Pancreas (tissue), 10 donors: ENCODE results near the gene ICE2. TPM values are rescaled to one million over a fixed set of nuclear protein-coding genes. Genes with fewer than 3 reads are reported as not detected.
A peak's percentile ranks its signal among the peaks of the same experiment; 100 is the strongest.

Experiments
- ATAC-seq, 4 donors: fragments of 200-7000 bp; cut with Tn5 transposase; one replicate each; pipeline versions ENCODE4 v1.8.0 to v1.9.1; 2020; ENCODE audit warnings: mild to moderate bottlenecking in 4 of 4, moderate library complexity in 4 of 4
- DNase-seq, 6 donors: peaks; one replicate each; pipeline ENCODE4 v3.0.0-alpha.2; 2020
- FAIRE-seq: peaks from 2 replicates; lab custom pipeline; 2012; peaks lifted over from hg19 to GRCh38; lab: Jason Lieb, UNC
- H3K27ac ChIP-seq, 4 donors: fragments of 200-600 bp; sonication (generic); 1 replicate in 3 of 4; 2 replicates in 1 of 4; pipeline versions ENCODE4 v1.5.0 to v1.8.0; 2020
- H3K27me3 ChIP-seq, 4 donors: fragments of 200-600 bp; one replicate each; pipeline ENCODE4 v1.8.0; 2021
- H3K36me3 ChIP-seq, 3 donors: fragments of 200-600 bp; sonication (generic) in 1 of 3; one replicate each; pipeline versions ENCODE4 v1.5.0 to v1.8.0; 2020 to 2021
- H3K4me1 ChIP-seq, 3 donors: fragments of 200-600 bp; one replicate each; pipeline ENCODE4 v1.8.0; 2021
- H3K4me3 ChIP-seq, 4 donors: fragments of 200-600 bp; sonication (generic) in 2 of 4; one replicate each; pipeline versions ENCODE4 v1.5.0 to v1.8.0; 2020 to 2021
- H3K9me3 ChIP-seq, 4 donors: fragments of 200-600 bp; one replicate each; pipeline ENCODE4 v1.8.0; 2021
- WGBS, 2 donors: extraction: QIAGEN DNeasy Blood & Tissue Kit; methylation state at CpG; one replicate each; pipeline ENCODE4 v1.1.7; 2013; 5-methylcytosine and 5-hydroxymethylcytosine counted together
- intact Hi-C, 3 donors: fragments of 100-400 bp; cut with DNase I; formaldehyde crosslinking; loops; one replicate each; pipeline versions ENCODE4 v1.11.1 to v1.14.2; 2022
- polyA plus RNA-seq, 2 donors: library from polyadenylated mRNA; stranded (reverse); fragments of 200-250 nt; gene quantifications; one replicate each; pipeline ENCODE4 v1.2.3, GENCODE V29; 2013
- total RNA-seq, 6 donors: library from RNA; stranded (reverse); fragmentation: NEBNext Ultra II Directional in 4 of 6; extraction: Animal tissue kit (Norgen Biotek cat#: 25700) in 4 of 6; gene quantifications; one replicate each; pipeline versions ENCODE4 v1.2.1 to v1.2.4, GENCODE V29; 2021 to 2023
- TF ChIP-seq, protein P1 (sequence below), 4 donors: fragments of 200-600 bp; sonication (generic) in 3 of 4; IDR thresholded peaks; one replicate each; pipeline versions ENCODE4 v1.5.0 to v1.8.0; 2021; ENCODE audit warnings: antibody characterized with exemption in 4 of 4
- donor health status: healthy with polysubstance abuse.
- donor health status: DM: no; HTN: no; CAD: no; lungs with moderate emphysema.
- donor health status: DM: no; HTN: no; CAD: no.
- donor health status: control.
- donor health status: control.
- donor health status: Bipolar disorder and iron deficiency.
- donor health status: DM: yes; HTN: yes; CAD: no.
- donor health status: DM: no; HTN: no; CAD: no.
- donor health status: DM: no; HTN: no; CAD: no.
- donor health status: DM: yes; HTN: yes; CAD: no.

Gene ICE2
- total and polyA plus RNA-seq, 8 donors: 6.7 to 28.9 (median 19.0) TPM

DNA sequence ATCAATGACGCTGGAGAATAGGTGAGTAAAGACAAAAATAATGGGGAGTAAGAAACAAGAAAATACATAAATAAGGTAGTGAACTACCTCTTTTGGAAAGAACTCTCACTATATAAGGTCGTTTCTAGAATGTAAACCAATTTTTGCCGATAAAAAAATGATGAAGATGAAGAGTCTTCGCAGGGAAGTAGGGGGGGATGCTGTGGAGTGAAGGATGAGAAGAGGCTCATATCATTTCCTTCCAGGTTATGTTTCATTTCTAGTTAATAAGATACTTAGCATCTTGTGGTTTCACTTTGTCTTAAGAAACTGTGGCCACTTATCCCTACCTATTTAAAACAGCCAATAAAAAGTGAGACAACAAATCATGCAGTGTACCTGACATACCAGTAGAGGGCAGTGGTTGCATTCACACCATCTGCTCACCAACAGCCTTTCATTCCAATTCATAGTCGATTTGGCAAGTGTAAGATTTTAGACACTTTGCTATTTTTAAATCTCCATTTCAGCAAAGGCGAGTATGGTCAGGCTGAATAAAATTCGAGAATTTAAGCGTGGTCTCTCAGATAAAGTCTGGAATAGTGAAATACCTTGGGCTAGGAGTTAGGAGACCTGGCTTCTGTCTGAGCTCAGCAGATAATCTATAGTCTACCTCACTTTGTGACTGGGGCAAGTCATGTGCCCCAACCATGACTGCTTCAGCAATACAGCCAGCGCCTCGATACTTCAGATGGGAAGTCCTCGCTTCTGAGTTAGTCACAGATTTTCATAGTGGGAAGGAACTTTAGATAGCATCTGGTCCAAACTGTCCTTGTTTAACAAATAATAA, 28.9 kb upstream of the ICE2 start:
- H3K4me1 ChIP-seq: peaks cover 0 to 8% (median 4%) of the 10 kb centered on the region in 3 donors
- no peaks in the 10 kb centered on the region for H3K27me3 ChIP-seq
- H3K27ac ChIP-seq: no peak overlapping the region
- DNase-seq: peak in 2 of 6 donors; percentile 21 to 58
- intact Hi-C loops: no loop called here
- peak; percentile 69 to 96 (median 91) for ATAC-seq
- FAIRE-seq: peak; percentile 92
- TF ChIP-seq, protein P1, sequence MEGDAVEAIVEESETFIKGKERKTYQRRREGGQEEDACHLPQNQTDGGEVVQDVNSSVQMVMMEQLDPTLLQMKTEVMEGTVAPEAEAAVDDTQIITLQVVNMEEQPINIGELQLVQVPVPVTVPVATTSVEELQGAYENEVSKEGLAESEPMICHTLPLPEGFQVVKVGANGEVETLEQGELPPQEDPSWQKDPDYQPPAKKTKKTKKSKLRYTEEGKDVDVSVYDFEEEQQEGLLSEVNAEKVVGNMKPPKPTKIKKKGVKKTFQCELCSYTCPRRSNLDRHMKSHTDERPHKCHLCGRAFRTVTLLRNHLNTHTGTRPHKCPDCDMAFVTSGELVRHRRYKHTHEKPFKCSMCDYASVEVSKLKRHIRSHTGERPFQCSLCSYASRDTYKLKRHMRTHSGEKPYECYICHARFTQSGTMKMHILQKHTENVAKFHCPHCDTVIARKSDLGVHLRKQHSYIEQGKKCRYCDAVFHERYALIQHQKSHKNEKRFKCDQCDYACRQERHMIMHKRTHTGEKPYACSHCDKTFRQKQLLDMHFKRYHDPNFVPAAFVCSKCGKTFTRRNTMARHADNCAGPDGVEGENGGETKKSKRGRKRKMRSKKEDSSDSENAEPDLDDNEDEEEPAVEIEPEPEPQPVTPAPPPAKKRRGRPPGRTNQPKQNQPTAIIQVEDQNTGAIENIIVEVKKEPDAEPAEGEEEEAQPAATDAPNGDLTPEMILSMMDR (IDR thresholded peaks at IDR 0.05): peak; percentile 71 to 88 (median 80)
- H3K4me3 ChIP-seq: no peak overlapping the region
- H3K9me3 ChIP-seq: no peaks in the 10 kb centered on the region
- 41 to 45% methylated on average over 11 of the region's 11 CpGs for WGBS, 2 donors
- H3K36me3 ChIP-seq: peaks cover 0 to 8% (median 0%) of the 10 kb centered on the region in 3 donors

DNA sequence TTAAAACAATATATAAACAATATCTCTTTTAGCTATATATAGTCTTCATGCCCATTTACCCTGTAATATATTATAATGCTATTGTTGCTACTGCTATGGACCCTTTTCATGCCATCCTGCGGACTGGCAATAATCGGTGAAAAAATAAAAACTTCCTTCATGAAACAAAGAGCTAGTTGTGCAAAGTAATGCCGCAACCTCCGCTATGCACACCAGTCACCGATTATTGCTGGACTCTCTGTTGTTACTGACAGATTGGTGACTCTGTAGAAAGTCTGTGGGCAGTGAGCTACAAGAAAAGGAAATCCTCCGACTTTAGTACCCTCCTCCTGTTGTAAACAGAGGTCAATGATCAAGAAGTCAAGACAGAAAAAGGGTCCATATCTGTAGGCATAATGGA, 17.9 kb upstream of the ICE2 start:
- Histone ChIP-seq H3K27ac (no peak overlapping the region), H3K4me3 (no peak overlapping the region), H3K9me3 (no peaks in the 10 kb centered on the region), H3K27me3 (no peaks in the 10 kb centered on the region), H3K4me1 (no peaks in the 10 kb centered on the region), H3K36me3 (peaks cover 0 to 46% (median 15%) of the 10 kb centered on the region in 3 donors)
- 79 to 82% methylated on average over 6 of the region's 6 CpGs for WGBS, 2 donors
- TF ChIP-seq, protein P1 (IDR thresholded peaks at IDR 0.05): no peak
- FAIRE-seq: no peak
- DNase-seq: no peak
- intact Hi-C loops: no loop called here
- ATAC-seq: no peak

DNA sequence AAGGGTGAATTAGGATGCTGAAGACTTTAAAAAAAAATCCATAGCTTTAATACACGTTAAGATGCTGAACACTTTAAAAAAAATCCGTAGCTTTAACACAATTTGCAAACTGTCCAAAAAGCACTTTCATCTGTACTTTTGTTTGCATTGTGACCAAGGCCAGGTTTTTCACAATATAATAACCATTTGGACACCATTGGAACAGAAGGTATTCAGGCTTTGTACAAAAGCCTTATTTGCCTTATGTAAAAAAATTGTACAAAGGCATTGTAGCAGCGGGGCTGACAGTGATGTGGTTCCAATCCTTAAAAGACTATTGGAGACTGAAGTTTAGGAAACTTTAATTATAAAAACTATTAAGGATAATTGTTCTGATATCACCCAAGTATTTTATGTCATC, 15.2 kb upstream of the ICE2 start:
- FAIRE-seq: no peak
- no peaks in the 10 kb centered on the region for H3K27me3 ChIP-seq
- no peak overlapping the region for H3K27ac ChIP-seq
- no peak for DNase-seq
- no peaks in the 10 kb centered on the region for H3K4me1 ChIP-seq
- no peak for ATAC-seq
- intact Hi-C loops: no loop called here
- H3K36me3 ChIP-seq: peaks cover 0 to 21% (median 4%) of the 10 kb centered on the region in 3 donors
- H3K4me3 ChIP-seq: no peak overlapping the region
- 64 to 68% methylated on average over 3 of the region's 3 CpGs for WGBS, 2 donors
- no peaks in the 10 kb centered on the region for H3K9me3 ChIP-seq
- TF ChIP-seq, protein P1 (IDR thresholded peaks at IDR 0.05): no peak

DNA sequence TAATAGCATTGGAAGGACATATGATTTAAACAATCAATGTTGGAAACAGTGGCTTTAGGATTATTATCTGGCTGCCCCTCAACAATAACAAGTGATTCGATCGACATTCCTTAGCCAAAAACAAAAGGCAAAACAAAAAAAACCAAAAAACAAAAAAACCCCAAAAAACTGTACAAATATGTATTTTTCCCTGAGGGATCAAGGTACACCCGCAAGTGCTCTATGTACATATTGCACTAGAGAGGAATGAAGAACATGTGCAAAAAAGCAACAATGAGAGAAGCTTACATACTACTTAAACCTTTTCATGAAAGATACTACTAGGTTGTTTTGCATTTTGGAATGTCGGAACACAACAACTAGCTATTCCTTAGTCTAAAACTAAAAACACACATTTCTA, 14.2 kb upstream of the ICE2 start:
- intact Hi-C loops: no loop called here
- H3K27me3 ChIP-seq: no peaks in the 10 kb centered on the region
- no peak for FAIRE-seq
- no peaks in the 10 kb centered on the region for H3K9me3 ChIP-seq
- no peak overlapping the region for H3K4me3 ChIP-seq
- 91 to 94% methylated on average over 4 of the region's 4 CpGs for WGBS, 2 donors
- peaks cover 0 to 18% (median 0%) of the 10 kb centered on the region in 3 donors for H3K36me3 ChIP-seq
- ATAC-seq: no peak
- no peaks in the 10 kb centered on the region for H3K4me1 ChIP-seq
- no peak for DNase-seq
- TF ChIP-seq, protein P1 (IDR thresholded peaks at IDR 0.05): no peak
- H3K27ac ChIP-seq: no peak overlapping the region

DNA sequence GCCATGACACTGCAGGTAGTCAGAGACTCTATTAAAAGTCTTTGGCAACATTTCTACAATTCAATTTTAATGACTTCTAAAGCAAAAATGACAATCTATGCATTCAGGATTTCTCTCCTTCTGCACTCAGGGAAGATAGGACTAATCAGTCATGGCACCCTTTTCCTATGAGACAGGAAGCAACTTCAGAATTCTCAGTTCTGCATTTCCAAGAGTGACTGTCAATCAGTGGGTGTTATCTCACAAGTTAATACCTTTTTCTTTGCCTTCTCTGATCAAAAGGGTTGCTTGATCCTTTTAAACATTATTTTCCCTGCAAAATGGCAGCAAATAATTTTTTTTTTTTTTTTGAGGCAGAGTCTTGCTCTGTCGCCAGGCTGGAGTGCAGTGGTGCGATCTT, 7.8 kb upstream of the ICE2 start:
- Histone ChIP-seq H3K4me1 (no peaks in the 10 kb centered on the region), H3K27me3 (no peaks in the 10 kb centered on the region), H3K9me3 (no peaks in the 10 kb centered on the region), H3K36me3 (peaks cover 0 to 2% (median 0%) of the 10 kb centered on the region in 3 donors), H3K27ac (no peak overlapping the region), H3K4me3 (no peak overlapping the region)
- TF ChIP-seq, protein P1 (IDR thresholded peaks at IDR 0.05): no peak
- no peak for ATAC-seq
- no peak for FAIRE-seq
- 90 to 100% methylated on average over 2 of the region's 2 CpGs for WGBS, 2 donors
- intact Hi-C loops: no loop called here
- DNase-seq: no peak
